ENCODE results near the gene ZNF773. TPM values are rescaled to one million over a fixed set of nuclear protein-coding genes. Genes with fewer than 3 reads are reported as not detected.
"Not testable (repeated sequence)": the region's sequence is repeated elsewhere in the genome, so short reads cannot be mapped to it uniquely, and the experiment has no call there.

Gene ZNF773
- total RNA-seq, 3 donors from 2014 or later: 4.5 to 4.6 (median 4.5) TPM

GRCh38 chr19:57515255-57515654, 15.5 kb downstream of the ZNF773 start:
- Mint-ChIP-seq H3K27me3 (ENCODE audit: low read depth) (no peaks in the 10 kb centered on the region), H3K9me3 (peaks cover 56% of the 10 kb centered on the region), H3K36me3 (ENCODE audit: insufficient read depth) (peaks cover 66% of the 10 kb centered on the region), H3K4me3 (no peak overlapping the region), H3K4me1 (ENCODE audit: low read depth) (no peaks in the 10 kb centered on the region)
- ATAC-seq (no peak), DNase-seq (no peak)

GRCh38 chr19:57518021-57518420, 18.3 kb downstream of the ZNF773 start:
- not testable (repeated sequence) for DNase-seq; H3K27me3 Mint-ChIP-seq (ENCODE audit: low read depth); H3K4me3 Mint-ChIP-seq; ATAC-seq; H3K4me1 Mint-ChIP-seq (ENCODE audit: low read depth)
- Mint-ChIP-seq H3K9me3 (peaks cover 50% of the 10 kb centered on the region), H3K36me3 (ENCODE audit: insufficient read depth) (peaks cover 55% of the 10 kb centered on the region)

- DNase-seq (peak; percentile 78), ATAC-seq (peak; percentile 100)
- peaks cover 29% of the 10 kb centered on the region for H3K9me3 Mint-ChIP-seq
Observed at GRCh38 chr19:57527136-57527881, 27.6 kb downstream of the ZNF773 start, which contains the start of gene ZNF549. Gene ZNF549, plus strand, starts transcription at chr19:57527356. Its CDS starts 218 bp downstream, at chr19:57527574.

GRCh38 chr19:57537953-57538547, 38.3 kb downstream of the ZNF773 start:
- H3K4me1 Mint-ChIP-seq (ENCODE audit: low read depth): no peaks in the 10 kb centered on the region
- H3K9me3 Mint-ChIP-seq: peaks cover 69% of the 10 kb centered on the region
- ATAC-seq (no peak), DNase-seq (no peak)
- no peaks in the 10 kb centered on the region for H3K27me3 Mint-ChIP-seq (ENCODE audit: low read depth)
- peaks cover 89% of the 10 kb centered on the region for H3K36me3 Mint-ChIP-seq (ENCODE audit: insufficient read depth)
- H3K4me3 Mint-ChIP-seq: no peak overlapping the region

More at GRCh38 chr19:57527136-57527881, 27.6 kb downstream of the ZNF773 start, which contains the start of gene ZNF549:
- Mint-ChIP-seq H3K36me3 (ENCODE audit: insufficient read depth) (peaks cover 32% of the 10 kb centered on the region), H3K4me1 (ENCODE audit: low read depth) (peaks cover 22% of the 10 kb centered on the region), H3K27me3 (ENCODE audit: low read depth) (no peaks in the 10 kb centered on the region), H3K4me3 (peak within 1 kb of the TSS; percentile 95)

GRCh38 chr19:57546513-57546912, 46.8 kb downstream of the ZNF773 start:
- peaks cover 82% of the 10 kb centered on the region for H3K36me3 Mint-ChIP-seq (ENCODE audit: insufficient read depth)
- ATAC-seq: no peak
- H3K4me1 Mint-ChIP-seq (ENCODE audit: low read depth): no peaks in the 10 kb centered on the region
- no peak overlapping the region for H3K4me3 Mint-ChIP-seq
- no peak for DNase-seq
- peaks cover 79% of the 10 kb centered on the region for H3K9me3 Mint-ChIP-seq
- no peaks in the 10 kb centered on the region for H3K27me3 Mint-ChIP-seq (ENCODE audit: low read depth)

- ATAC-seq (no peak), DNase-seq (no peak)
- peaks cover 5% of the 10 kb centered on the region for H3K4me1 Mint-ChIP-seq (ENCODE audit: low read depth)
- no peak overlapping the region for H3K4me3 Mint-ChIP-seq
- H3K36me3 Mint-ChIP-seq (ENCODE audit: insufficient read depth): peaks cover 92% of the 10 kb centered on the region
- H3K9me3 Mint-ChIP-seq: peaks cover 50% of the 10 kb centered on the region
- no peaks in the 10 kb centered on the region for H3K27me3 Mint-ChIP-seq (ENCODE audit: low read depth)
Observed at GRCh38 chr19:57552432-57552831, 52.7 kb downstream of the ZNF773 start.

- no peak for ATAC-seq
- Mint-ChIP-seq H3K9me3 (peaks cover 24% of the 10 kb centered on the region), H3K4me1 (ENCODE audit: low read depth) (peaks cover 35% of the 10 kb centered on the region), H3K36me3 (ENCODE audit: insufficient read depth) (peaks cover 50% of the 10 kb centered on the region), H3K4me3 (peak overlapping the region; percentile 93), H3K27me3 (ENCODE audit: low read depth) (peaks cover 3% of the 10 kb centered on the region)
- DNase-seq: no peak
Observed at GRCh38 chr19:57557659-57558058, 57.9 kb downstream of the ZNF773 start.

Other genes starting within 250 kb of the ZNF773 start
- 10 to 100 TPM; 30.1 to 52.2 (median 49.2) TPM for gene ZNF460, start 219.5 kb upstream of the ZNF773 start, total RNA-seq
- gene ZNF543, start 179.5 kb upstream of the ZNF773 start, total RNA-seq: 1 to 10 TPM; 3.3 to 5.0 (median 3.5) TPM
- 1 to 10 TPM; 3.3 to 4.5 (median 4.1) TPM for gene ZNF304, start 148.7 kb upstream of the ZNF773 start, total RNA-seq
- gene TRAPPC2B, start 136.4 kb upstream of the ZNF773 start, total RNA-seq: 1 to 10 TPM; 1.8 to 4.5 (median 3.3) TPM
- under 1 TPM; 0.63 to 0.76 (median 0.71) TPM for gene ZNF547, start 136.4 kb upstream of the ZNF773 start, total RNA-seq
- 10 to 100 TPM in 1 of 3 donors, 1 to 10 TPM in 2; 6.3 to 10.7 (median 8.7) TPM for gene ZNF548, start 110.1 kb upstream of the ZNF773 start, total RNA-seq
- 10 to 100 TPM in 2 of 3 donors, 1 to 10 TPM in 1; 8.9 to 11.1 (median 10.8) TPM for gene ZNF17, start 88.8 kb upstream of the ZNF773 start, total RNA-seq
- gene ZNF749, start 64.6 kb upstream of the ZNF773 start, total RNA-seq: 10 to 100 TPM; 23.2 to 32.8 (median 26.5) TPM
- gene VN1R1, start 42.8 kb upstream of the ZNF773 start, total RNA-seq: under 1 TPM in 1 of 3 donors, not detected in 2; 0.08 TPM
- 1 to 10 TPM; 3.1 to 3.7 (median 3.2) TPM for gene ZNF772, start 22.4 kb upstream of the ZNF773 start, total RNA-seq
- gene ZNF419, start 12.2 kb upstream of the ZNF773 start, total RNA-seq: 1 to 10 TPM; 3.3 to 4.2 (median 3.9) TPM
- gene ZNF549, start 27.4 kb downstream of the ZNF773 start, total RNA-seq: 1 to 10 TPM; 3.2 to 4.1 (median 3.8) TPM
- 10 to 100 TPM in 1 of 3 donors, 1 to 10 TPM in 2; 8.3 to 10.9 (median 8.7) TPM for gene ZNF550, start 59.9 kb downstream of the ZNF773 start, total RNA-seq
- gene ZNF416, start 79.0 kb downstream of the ZNF773 start, total RNA-seq: 1 to 10 TPM; 2.8 to 2.9 (median 2.8) TPM
- 1 to 10 TPM; 3.7 to 5.6 (median 5.1) TPM for gene ZIK1, start 84.2 kb downstream of the ZNF773 start, total RNA-seq
- gene ZNF530, start 99.9 kb downstream of the ZNF773 start, total RNA-seq: 1 to 10 TPM; 4.7 to 7.7 (median 4.9) TPM
- 10 to 100 TPM; 13.7 to 18.9 (median 13.7) TPM for gene ZNF134, start 114.3 kb downstream of the ZNF773 start, total RNA-seq
- 1 to 10 TPM; 4.1 to 4.5 (median 4.4) TPM for gene ZNF211, start 133.2 kb downstream of the ZNF773 start, total RNA-seq
- gene ZSCAN4, start 169.0 kb downstream of the ZNF773 start, total RNA-seq: not detected
- gene ZNF551, start 182.0 kb downstream of the ZNF773 start, total RNA-seq: 1 to 10 TPM; 8.7 to 9.7 (median 9.2) TPM
- 1 to 10 TPM; 1.3 to 2.1 (median 1.6) TPM for gene ZNF154, start 209.3 kb downstream of the ZNF773 start, total RNA-seq
- 1 to 10 TPM; 4.0 to 6.9 (median 5.9) TPM for gene ZNF671, start 227.7 kb downstream of the ZNF773 start, total RNA-seq
- gene ZNF776, start 246.9 kb downstream of the ZNF773 start, total RNA-seq: 1 to 10 TPM; 5.5 to 7.6 (median 5.7) TPM

All from activated T-cell treated with anti-CD3 and anti-CD28 coated beads, Interleukin-2, amount 50 U/mL, for 4 hours (primary cell).